ENCODE measurements around the gene NDRG3. TPM values are rescaled to one million over a fixed set of nuclear protein-coding genes. Genes with fewer than 3 reads are reported as not detected.
A peak's percentile ranks its signal among the peaks of the same experiment; 100 is the strongest.
"Not testable (repeated sequence)": the region's sequence is repeated elsewhere in the genome, so short reads cannot be mapped to it uniquely, and the experiment has no call there.

Gene NDRG3
- total and polyA plus RNA-seq, 9 donors, result 15.0 to 22.3 (median 16.8) TPM

GRCh38 chr20:36653456-36653855, 92.4 kb downstream of the NDRG3 start:
- 96% methylated on average over 7 of the region's 9 CpGs for WGBS (ENCODE audit: insufficient coverage)

GRCh38 chr20:36647196-36648121, 98.4 kb downstream of the NDRG3 start:
- Histone ChIP-seq H3K4me1 (ENCODE audit: control insufficient read depth, insufficient read depth, low read length) (no peaks in the 10 kb centered on the region), H3K4me3 (ENCODE audit: low read length) (no peak overlapping the region), H3K27me3 (ENCODE audit: control insufficient read depth, insufficient read depth, low read length) (no peaks in the 10 kb centered on the region), H3K9me3 (replicated peaks; ENCODE audit: control insufficient read depth, low read depth, low read length) (no peaks in the 10 kb centered on the region), H3K36me3 (ENCODE audit: control insufficient read depth, insufficient read depth, low read length) (no peaks in the 10 kb centered on the region), H3K27ac (ENCODE audit: low read length) (no peak overlapping the region)
- DNase-seq, result no peak
- no CpG with 5 or more reads among the region's 8 CpGs for WGBS (ENCODE audit: insufficient coverage)

More at GRCh38 chr20:36653456-36653855, 92.4 kb downstream of the NDRG3 start:
- no peaks in the 10 kb centered on the region for H3K9me3 ChIP-seq (replicated peaks; ENCODE audit: control insufficient read depth, low read depth, low read length)
- DNase-seq, result no peak
- H3K4me1 ChIP-seq (ENCODE audit: control insufficient read depth, insufficient read depth, low read length), result no peaks in the 10 kb centered on the region
- H3K27me3 ChIP-seq (ENCODE audit: control insufficient read depth, insufficient read depth, low read length), result no peaks in the 10 kb centered on the region
- no peak overlapping the region for H3K27ac ChIP-seq (ENCODE audit: low read length)
- H3K4me3 ChIP-seq (ENCODE audit: low read length), result no peak overlapping the region
- peaks cover 26% of the 10 kb centered on the region for H3K36me3 ChIP-seq (ENCODE audit: control insufficient read depth, insufficient read depth, low read length)

GRCh38 chr20:36646678-36647077, 99.2 kb downstream of the NDRG3 start:
- WGBS (ENCODE audit: insufficient coverage), result 95% methylated on average over 2 of the region's 3 CpGs
- no peak overlapping the region for H3K27ac ChIP-seq (ENCODE audit: low read length)
- H3K36me3 ChIP-seq (ENCODE audit: control insufficient read depth, insufficient read depth, low read length), result no peaks in the 10 kb centered on the region
- no peaks in the 10 kb centered on the region for H3K4me1 ChIP-seq (ENCODE audit: control insufficient read depth, insufficient read depth, low read length)
- H3K4me3 ChIP-seq (ENCODE audit: low read length), result no peak overlapping the region
- no peaks in the 10 kb centered on the region for H3K9me3 ChIP-seq (replicated peaks; ENCODE audit: control insufficient read depth, low read depth, low read length)
- DNase-seq, result no peak
- no peaks in the 10 kb centered on the region for H3K27me3 ChIP-seq (ENCODE audit: control insufficient read depth, insufficient read depth, low read length)

GRCh38 chr20:36645998-36646397, 99.9 kb downstream of the NDRG3 start, which contains the start of gene SLA2:
TSS of gene SLA2 (minus strand) at chr20:36646196. CDS start at chr20:36641335, 4,861 bp downstream.
- no peaks in the 10 kb centered on the region for H3K36me3 ChIP-seq (ENCODE audit: control insufficient read depth, insufficient read depth, low read length)
- no peak within 1 kb of the TSS for H3K27ac ChIP-seq (ENCODE audit: low read length)
- no peaks in the 10 kb centered on the region for H3K27me3 ChIP-seq (ENCODE audit: control insufficient read depth, insufficient read depth, low read length)
- no peaks in the 10 kb centered on the region for H3K9me3 ChIP-seq (replicated peaks; ENCODE audit: control insufficient read depth, low read depth, low read length)
- no peak within 1 kb of the TSS for H3K4me3 ChIP-seq (ENCODE audit: low read length)
- peak; percentile 24 for DNase-seq
- H3K4me1 ChIP-seq (ENCODE audit: control insufficient read depth, insufficient read depth, low read length), result no peaks in the 10 kb centered on the region
- WGBS (ENCODE audit: insufficient coverage), result 41% methylated on average over 9 of the region's 9 CpGs

GRCh38 chr20:36645353-36645752, 100.5 kb downstream of the NDRG3 start:
- H3K4me3 ChIP-seq (ENCODE audit: low read length), result no peak overlapping the region
- WGBS (ENCODE audit: insufficient coverage), result 75% methylated on average over 2 of the region's 7 CpGs
- H3K36me3 ChIP-seq (ENCODE audit: control insufficient read depth, insufficient read depth, low read length), result no peaks in the 10 kb centered on the region
- no peaks in the 10 kb centered on the region for H3K27me3 ChIP-seq (ENCODE audit: control insufficient read depth, insufficient read depth, low read length)
- no peak overlapping the region for H3K27ac ChIP-seq (ENCODE audit: low read length)
- no peak for DNase-seq
- no peaks in the 10 kb centered on the region for H3K4me1 ChIP-seq (ENCODE audit: control insufficient read depth, insufficient read depth, low read length)
- no peaks in the 10 kb centered on the region for H3K9me3 ChIP-seq (replicated peaks; ENCODE audit: control insufficient read depth, low read depth, low read length)

GRCh38 chr20:36644706-36645095, 101.2 kb downstream of the NDRG3 start:
- Histone ChIP-seq H3K27ac (ENCODE audit: low read length) (no peak overlapping the region), H3K36me3 (ENCODE audit: control insufficient read depth, insufficient read depth, low read length) (no peaks in the 10 kb centered on the region), H3K4me3 (ENCODE audit: low read length) (no peak overlapping the region), H3K4me1 (ENCODE audit: control insufficient read depth, insufficient read depth, low read length) (no peaks in the 10 kb centered on the region), H3K27me3 (ENCODE audit: control insufficient read depth, insufficient read depth, low read length) (no peaks in the 10 kb centered on the region), H3K9me3 (replicated peaks; ENCODE audit: control insufficient read depth, low read depth, low read length) (no peaks in the 10 kb centered on the region)
- DNase-seq, result no peak
- 90% methylated on average over 2 of the region's 7 CpGs for WGBS (ENCODE audit: insufficient coverage)

- no peaks in the 10 kb centered on the region for H3K36me3 ChIP-seq (ENCODE audit: control insufficient read depth, insufficient read depth, low read length)
- H3K4me3 ChIP-seq (ENCODE audit: low read length), result no peak overlapping the region
- no peaks in the 10 kb centered on the region for H3K27me3 ChIP-seq (ENCODE audit: control insufficient read depth, insufficient read depth, low read length)
- no peak for DNase-seq
- H3K4me1 ChIP-seq (ENCODE audit: control insufficient read depth, insufficient read depth, low read length), result no peaks in the 10 kb centered on the region
- WGBS (ENCODE audit: insufficient coverage), result 67% methylated on average over 1 of the region's 5 CpGs
- H3K27ac ChIP-seq (ENCODE audit: low read length), result no peak overlapping the region
- H3K9me3 ChIP-seq (replicated peaks; ENCODE audit: control insufficient read depth, low read depth, low read length), result no peaks in the 10 kb centered on the region
Observed at GRCh38 chr20:36644032-36644705, 101.7 kb downstream of the NDRG3 start.

- no peaks in the 10 kb centered on the region for H3K9me3 ChIP-seq (replicated peaks; ENCODE audit: control insufficient read depth, low read depth, low read length)
- H3K27ac ChIP-seq (ENCODE audit: low read length), result no peak overlapping the region
- H3K27me3 ChIP-seq (ENCODE audit: control insufficient read depth, insufficient read depth, low read length), result no peaks in the 10 kb centered on the region
- H3K36me3 ChIP-seq (ENCODE audit: control insufficient read depth, insufficient read depth, low read length), result no peaks in the 10 kb centered on the region
- no peak overlapping the region for H3K4me3 ChIP-seq (ENCODE audit: low read length)
- DNase-seq, result no peak
- no peaks in the 10 kb centered on the region for H3K4me1 ChIP-seq (ENCODE audit: control insufficient read depth, insufficient read depth, low read length)
- WGBS (ENCODE audit: insufficient coverage), result 92% methylated on average over 2 of the region's 6 CpGs
Observed at GRCh38 chr20:36642136-36642535, 103.8 kb downstream of the NDRG3 start.

GRCh38 chr20:36641506-36641843, 104.4 kb downstream of the NDRG3 start:
- H3K9me3 ChIP-seq (replicated peaks; ENCODE audit: control insufficient read depth, low read depth, low read length), result no peaks in the 10 kb centered on the region
- no peaks in the 10 kb centered on the region for H3K36me3 ChIP-seq (ENCODE audit: control insufficient read depth, insufficient read depth, low read length)
- no peak for DNase-seq
- H3K27ac ChIP-seq (ENCODE audit: low read length), result no peak overlapping the region
- H3K4me1 ChIP-seq (ENCODE audit: control insufficient read depth, insufficient read depth, low read length), result no peaks in the 10 kb centered on the region
- H3K27me3 ChIP-seq (ENCODE audit: control insufficient read depth, insufficient read depth, low read length), result no peaks in the 10 kb centered on the region
- H3K4me3 ChIP-seq (ENCODE audit: low read length), result no peak overlapping the region
- 83% methylated on average over 2 of the region's 3 CpGs for WGBS (ENCODE audit: insufficient coverage)

GRCh38 chr20:36638876-36639400, 107.0 kb downstream of the NDRG3 start:
- not testable (repeated sequence) for H3K36me3 ChIP-seq (ENCODE audit: control insufficient read depth, insufficient read depth, low read length); H3K4me3 ChIP-seq (ENCODE audit: low read length); H3K9me3 ChIP-seq (replicated peaks; ENCODE audit: control insufficient read depth, low read depth, low read length); DNase-seq; H3K4me1 ChIP-seq (ENCODE audit: control insufficient read depth, insufficient read depth, low read length); H3K27me3 ChIP-seq (ENCODE audit: control insufficient read depth, insufficient read depth, low read length); H3K27ac ChIP-seq (ENCODE audit: low read length)
- 87% methylated on average over 7 of the region's 12 CpGs for WGBS (ENCODE audit: insufficient coverage)

All from muscle of leg (tissue), 11 donors.